Measurements from ENCODE around the gene SECISBP2.

The SECISBP2 gene

DNA sequence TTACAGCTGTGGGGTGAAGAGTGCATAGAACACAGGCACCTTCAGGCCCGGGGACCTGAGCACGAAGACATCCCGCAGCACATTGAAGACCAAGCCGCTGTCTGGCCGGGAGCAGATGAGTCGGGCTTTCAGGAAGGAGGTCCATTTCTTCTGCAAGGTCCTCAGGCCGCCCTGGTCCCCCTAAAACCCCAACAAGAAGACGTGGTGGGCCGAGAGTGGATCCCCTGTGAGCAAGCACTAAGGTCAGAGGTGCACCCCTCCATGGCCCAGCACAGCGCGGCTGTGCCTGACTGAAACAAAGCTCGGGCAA is 70.5 kb downstream of the SECISBP2 start:
- Histone ChIP-seq H3K4me1 (ENCODE audit: insufficient read depth, low read length) (no peaks in the 10 kb centered on the region), H3K9me3 (ENCODE audit: insufficient read depth, low read depth, low read length) (no peaks in the 10 kb centered on the region), H3K36me3 (ENCODE audit: insufficient read depth, low read depth, low read length) (peaks cover 96% of the 10 kb centered on the region), H3K27ac (ENCODE audit: low read length) (no peak overlapping the region), H3K27me3 (ENCODE audit: insufficient read depth, low read length) (no peaks in the 10 kb centered on the region), H3K9ac (ENCODE audit: low read depth, low read length) (no peak overlapping the region), H3K4me3 (ENCODE audit: low read length) (no peak overlapping the region)

DNA sequence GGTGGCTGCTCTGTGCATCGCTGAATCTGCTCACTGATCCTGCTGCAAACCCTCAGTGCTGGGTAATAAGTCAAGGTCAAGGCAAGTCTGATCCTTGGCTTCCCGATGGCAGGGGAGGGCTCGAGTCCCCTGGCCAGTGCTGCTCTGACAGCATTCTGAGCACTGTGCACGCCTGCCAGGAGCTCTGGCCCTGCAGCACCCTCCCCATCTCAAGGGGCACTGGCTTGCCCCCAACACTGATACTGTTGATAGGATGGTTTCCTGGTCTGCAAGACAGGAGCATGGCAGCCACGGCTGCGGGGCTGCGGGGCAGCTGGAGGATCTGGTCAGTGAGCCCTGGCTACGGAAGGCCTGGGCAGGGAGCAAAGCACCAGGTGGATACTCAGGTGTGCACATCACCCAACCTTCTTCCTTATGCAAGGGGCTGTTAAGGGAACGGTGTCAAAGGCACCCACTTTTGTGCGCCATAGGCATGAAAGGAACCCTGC is 71.8 kb downstream of the SECISBP2 start:
- Histone ChIP-seq H3K36me3 (ENCODE audit: insufficient read depth, low read depth, low read length) (peaks cover 96% of the 10 kb centered on the region), H3K9me3 (ENCODE audit: insufficient read depth, low read depth, low read length) (no peaks in the 10 kb centered on the region), H3K27me3 (ENCODE audit: insufficient read depth, low read length) (no peaks in the 10 kb centered on the region), H3K4me3 (ENCODE audit: low read length) (no peak overlapping the region), H3K9ac (ENCODE audit: low read depth, low read length) (no peak overlapping the region), H3K27ac (ENCODE audit: low read length) (no peak overlapping the region), H3K4me1 (ENCODE audit: insufficient read depth, low read length) (no peaks in the 10 kb centered on the region)

DNA sequence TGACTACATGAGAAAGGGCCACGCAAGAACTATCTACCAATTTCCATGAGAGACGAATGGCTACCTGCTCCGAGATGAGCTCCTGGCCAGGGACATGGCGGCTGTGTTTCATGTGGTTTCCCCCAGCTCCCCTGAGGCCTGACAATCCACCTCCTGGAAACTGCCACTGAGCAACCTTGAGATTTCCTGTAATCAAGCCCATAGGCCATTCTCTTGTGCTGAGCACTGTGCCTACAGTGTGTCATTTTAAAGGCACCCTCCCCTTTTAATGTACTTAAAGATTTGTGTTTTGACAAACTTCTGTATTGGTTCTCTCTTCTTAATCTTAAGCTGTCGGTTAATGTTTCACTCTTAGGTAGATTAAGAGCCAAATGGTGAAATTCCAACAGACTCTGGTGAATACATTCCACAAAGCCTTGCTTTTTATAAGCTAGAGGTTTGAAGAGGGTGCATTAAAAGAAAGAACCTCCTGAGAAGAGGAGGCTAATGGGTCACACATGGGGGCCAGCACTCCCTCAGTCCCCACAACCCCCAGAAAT is 72.3 kb downstream of the SECISBP2 start:
- Histone ChIP-seq H3K27me3 (ENCODE audit: insufficient read depth, low read length) (no peaks in the 10 kb centered on the region), H3K36me3 (ENCODE audit: insufficient read depth, low read depth, low read length) (peaks cover 95% of the 10 kb centered on the region), H3K4me1 (ENCODE audit: insufficient read depth, low read length) (no peaks in the 10 kb centered on the region), H3K9me3 (ENCODE audit: insufficient read depth, low read depth, low read length) (no peaks in the 10 kb centered on the region), H3K27ac (ENCODE audit: low read length) (no peak overlapping the region), H3K4me3 (ENCODE audit: low read length) (no peak overlapping the region), H3K9ac (ENCODE audit: low read depth, low read length) (no peak overlapping the region)

DNA sequence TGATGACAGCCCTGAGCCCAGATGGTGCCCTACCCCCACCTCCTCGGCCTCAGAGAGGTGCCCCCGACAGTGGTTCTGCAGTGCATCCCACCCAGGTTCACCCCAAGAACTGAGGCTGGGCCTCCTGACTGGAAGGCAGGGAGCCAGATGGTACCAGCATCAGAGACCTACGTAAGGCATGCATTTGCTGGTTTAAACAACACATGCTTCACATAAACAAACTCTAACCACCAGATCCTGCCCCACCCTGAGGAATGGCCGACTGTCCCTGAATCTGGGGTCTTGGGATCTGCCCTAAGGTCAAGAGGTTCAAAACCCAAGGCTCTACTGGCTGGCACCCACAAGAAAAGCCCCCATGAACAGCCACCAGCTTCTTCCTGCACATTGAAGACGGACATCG is 73.3 kb downstream of the SECISBP2 start:
- H3K27me3 ChIP-seq (ENCODE audit: insufficient read depth, low read length) = no peaks in the 10 kb centered on the region
- no peak overlapping the region for H3K27ac ChIP-seq (ENCODE audit: low read length)
- H3K4me3 ChIP-seq (ENCODE audit: low read length) = no peak overlapping the region
- H3K9me3 ChIP-seq (ENCODE audit: insufficient read depth, low read depth, low read length) = no peaks in the 10 kb centered on the region
- H3K36me3 ChIP-seq (ENCODE audit: insufficient read depth, low read depth, low read length) = peaks cover 95% of the 10 kb centered on the region
- H3K4me1 ChIP-seq (ENCODE audit: insufficient read depth, low read length) = no peaks in the 10 kb centered on the region
- H3K9ac ChIP-seq (ENCODE audit: low read depth, low read length) = no peak overlapping the region

DNA sequence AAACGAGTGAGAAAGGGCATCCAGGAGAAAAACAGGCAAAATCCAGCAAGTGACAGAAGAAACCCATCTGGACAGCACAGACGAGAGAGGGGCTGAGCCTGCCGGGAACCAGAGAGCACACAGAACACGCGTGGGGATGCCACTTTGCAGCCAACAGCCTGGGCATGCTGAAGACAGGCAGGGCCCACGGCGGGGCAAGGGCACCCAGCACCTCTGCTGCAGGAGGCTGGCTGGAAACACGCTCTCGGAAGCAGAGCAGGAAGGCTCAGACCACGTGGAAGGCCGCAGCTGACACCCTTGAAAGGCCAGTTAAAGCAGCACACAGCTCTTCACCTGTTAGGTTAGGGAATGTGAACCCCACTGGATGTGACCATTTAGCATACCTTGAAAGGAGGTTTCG is 76.1 kb downstream of the SECISBP2 start:
- H3K9ac ChIP-seq (ENCODE audit: low read depth, low read length) = no peak overlapping the region
- H3K4me3 ChIP-seq (ENCODE audit: low read length) = no peak overlapping the region
- H3K36me3 ChIP-seq (ENCODE audit: insufficient read depth, low read depth, low read length) = peaks cover 95% of the 10 kb centered on the region
- no peak overlapping the region for H3K27ac ChIP-seq (ENCODE audit: low read length)
- H3K27me3 ChIP-seq (ENCODE audit: insufficient read depth, low read length) = no peaks in the 10 kb centered on the region
- H3K4me1 ChIP-seq (ENCODE audit: insufficient read depth, low read length) = no peaks in the 10 kb centered on the region
- H3K9me3 ChIP-seq (ENCODE audit: insufficient read depth, low read depth, low read length) = no peaks in the 10 kb centered on the region

DNA sequence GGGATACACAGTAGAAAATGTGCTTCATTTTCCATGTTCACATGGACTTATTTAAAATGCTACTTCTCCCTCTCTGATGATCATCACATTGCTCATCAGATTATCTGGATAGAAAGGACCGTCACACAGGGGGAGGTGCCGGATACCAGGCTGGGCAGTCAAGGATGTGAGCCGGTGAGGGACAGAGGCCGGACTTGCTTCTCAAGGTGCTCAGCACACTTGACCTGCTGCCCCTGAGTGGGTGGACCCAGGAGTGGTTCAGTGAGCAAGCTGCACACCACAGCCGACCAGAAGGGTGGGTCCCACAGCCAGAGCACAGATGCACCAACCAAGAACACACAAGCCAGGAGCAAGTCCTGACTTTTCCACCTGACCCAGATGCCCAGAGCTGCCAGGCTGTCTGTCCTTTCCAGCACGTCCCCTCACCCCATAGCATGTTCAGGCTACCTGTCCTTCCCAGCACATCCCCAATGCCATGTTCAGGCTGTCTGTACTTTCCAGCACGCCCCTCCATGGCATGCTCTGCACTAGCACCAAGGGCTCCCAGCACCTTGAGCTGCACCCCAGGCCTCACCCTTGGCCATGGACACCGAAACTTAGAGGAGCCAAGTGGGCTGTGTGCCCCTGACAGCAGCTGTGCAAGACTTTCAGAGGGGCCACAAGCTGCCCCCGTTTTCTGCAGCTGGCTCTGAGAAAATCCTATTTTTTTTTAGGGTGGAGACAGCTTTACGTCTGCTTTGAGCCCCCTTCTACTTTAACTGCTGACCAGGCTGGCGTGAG is 77.8 kb downstream of the SECISBP2 start:
- no peak overlapping the region for H3K27ac ChIP-seq (ENCODE audit: low read length)

DNA sequence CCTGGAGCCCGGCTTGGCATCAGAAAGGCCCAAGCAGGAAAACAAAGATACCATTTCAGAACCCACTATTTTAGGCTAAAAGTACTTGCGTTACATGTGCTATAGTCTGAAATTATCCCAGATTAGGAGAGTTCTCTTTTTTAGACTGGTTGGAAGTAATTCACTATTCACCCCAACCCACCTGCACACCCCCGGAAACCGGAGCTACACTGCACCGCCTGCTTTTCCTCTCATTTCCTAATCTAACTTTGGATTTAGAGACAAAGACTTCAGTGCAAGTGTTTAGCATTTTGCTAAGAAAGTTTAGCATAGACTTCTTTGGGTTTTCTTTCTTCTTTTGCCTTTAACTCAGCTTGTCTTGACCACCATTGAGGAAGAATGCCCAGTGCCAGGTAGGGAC is 79.2 kb downstream of the SECISBP2 start:
- H3K4me1 ChIP-seq (ENCODE audit: insufficient read depth, low read length) = no peaks in the 10 kb centered on the region

More for the DNA sequence above, 77.8 kb downstream of the SECISBP2 start:
- H3K9ac ChIP-seq (ENCODE audit: low read depth, low read length) = no peak overlapping the region
- H3K27me3 ChIP-seq (ENCODE audit: insufficient read depth, low read length) = no peaks in the 10 kb centered on the region
- no peak overlapping the region for H3K4me3 ChIP-seq (ENCODE audit: low read length)
- peaks cover 80% of the 10 kb centered on the region for H3K36me3 ChIP-seq (ENCODE audit: insufficient read depth, low read depth, low read length)
- H3K9me3 ChIP-seq (ENCODE audit: insufficient read depth, low read depth, low read length) = no peaks in the 10 kb centered on the region
- H3K4me1 ChIP-seq (ENCODE audit: insufficient read depth, low read length) = no peaks in the 10 kb centered on the region

DNA sequence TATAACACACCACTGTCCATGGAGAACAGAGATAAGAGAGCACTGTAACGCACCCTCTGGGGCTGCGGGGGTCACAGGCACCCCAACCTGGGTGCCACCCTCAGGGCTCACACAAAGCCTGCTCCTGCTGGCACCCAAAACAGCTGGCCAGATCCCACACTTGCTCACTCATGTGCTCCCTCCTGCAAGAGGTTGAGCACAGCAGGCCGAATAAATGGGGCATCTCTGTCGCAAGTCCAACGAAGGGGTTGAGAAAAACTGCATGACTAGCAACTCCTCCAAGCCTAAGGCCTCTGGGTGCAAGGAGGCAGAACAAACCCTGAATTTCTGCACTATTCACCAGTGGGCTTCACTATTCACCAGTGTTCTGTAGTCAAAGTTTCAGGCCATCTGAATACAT is 80.3 kb downstream of the SECISBP2 start:
- Histone ChIP-seq H3K36me3 (ENCODE audit: insufficient read depth, low read depth, low read length) (peaks cover 78% of the 10 kb centered on the region), H3K27ac (ENCODE audit: low read length) (no peak overlapping the region), H3K9ac (ENCODE audit: low read depth, low read length) (no peak overlapping the region)

More for the DNA sequence above, 79.2 kb downstream of the SECISBP2 start:
- H3K36me3 ChIP-seq (ENCODE audit: insufficient read depth, low read depth, low read length) = peaks cover 80% of the 10 kb centered on the region
- H3K27ac ChIP-seq (ENCODE audit: low read length) = no peak overlapping the region
- no peaks in the 10 kb centered on the region for H3K27me3 ChIP-seq (ENCODE audit: insufficient read depth, low read length)
- H3K4me3 ChIP-seq (ENCODE audit: low read length) = no peak overlapping the region
- no peak overlapping the region for H3K9ac ChIP-seq (ENCODE audit: low read depth, low read length)
- no peaks in the 10 kb centered on the region for H3K9me3 ChIP-seq (ENCODE audit: insufficient read depth, low read depth, low read length)

DNA sequence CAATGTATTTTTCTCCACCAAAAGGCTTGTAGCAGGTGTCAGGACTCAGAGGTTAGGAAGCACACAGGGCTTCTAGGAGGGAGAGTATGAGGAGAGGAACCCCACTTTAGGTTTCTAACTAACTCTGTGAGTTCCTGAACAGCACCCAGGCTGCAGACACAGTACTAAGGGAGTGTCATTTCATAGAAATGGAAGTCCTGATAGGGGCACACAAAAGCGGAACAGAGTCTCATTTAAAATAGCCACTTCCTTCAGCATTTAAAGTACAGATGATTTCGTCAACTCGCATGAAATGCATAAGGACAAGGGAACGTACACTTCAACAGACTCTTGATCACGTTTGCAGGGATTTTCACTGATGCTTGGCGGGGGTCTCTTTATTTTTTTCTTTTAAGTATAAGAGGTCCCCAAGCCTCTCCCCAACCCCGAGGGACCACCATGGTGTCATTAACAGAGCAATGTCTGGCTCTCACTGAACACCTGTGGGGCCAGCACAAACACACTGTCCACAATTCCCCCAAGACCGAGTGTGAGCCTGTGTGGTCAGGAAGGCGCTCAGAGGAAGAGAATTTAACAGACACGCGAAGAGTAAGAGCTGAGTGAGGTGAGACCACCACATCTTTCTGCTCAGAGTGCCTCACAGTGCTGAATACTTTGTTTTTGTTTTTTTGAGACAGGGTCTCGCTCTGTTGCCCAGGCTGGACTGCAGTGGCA is 82.3 kb downstream of the SECISBP2 start:
- no peak overlapping the region for H3K4me3 ChIP-seq (ENCODE audit: low read length)
- peaks cover 62% of the 10 kb centered on the region for H3K36me3 ChIP-seq (ENCODE audit: insufficient read depth, low read depth, low read length)
- H3K27ac ChIP-seq (ENCODE audit: low read length) = no peak overlapping the region
- H3K4me1 ChIP-seq (ENCODE audit: insufficient read depth, low read length) = no peaks in the 10 kb centered on the region
- H3K27me3 ChIP-seq (ENCODE audit: insufficient read depth, low read length) = no peaks in the 10 kb centered on the region
- H3K9ac ChIP-seq (ENCODE audit: low read depth, low read length) = no peak overlapping the region
- H3K9me3 ChIP-seq (ENCODE audit: insufficient read depth, low read depth, low read length) = no peaks in the 10 kb centered on the region

More for the DNA sequence above, 80.3 kb downstream of the SECISBP2 start:
- no peaks in the 10 kb centered on the region for H3K4me1 ChIP-seq (ENCODE audit: insufficient read depth, low read length)
- no peak overlapping the region for H3K4me3 ChIP-seq (ENCODE audit: low read length)
- no peaks in the 10 kb centered on the region for H3K9me3 ChIP-seq (ENCODE audit: insufficient read depth, low read depth, low read length)
- no peaks in the 10 kb centered on the region for H3K27me3 ChIP-seq (ENCODE audit: insufficient read depth, low read length)

DNA sequence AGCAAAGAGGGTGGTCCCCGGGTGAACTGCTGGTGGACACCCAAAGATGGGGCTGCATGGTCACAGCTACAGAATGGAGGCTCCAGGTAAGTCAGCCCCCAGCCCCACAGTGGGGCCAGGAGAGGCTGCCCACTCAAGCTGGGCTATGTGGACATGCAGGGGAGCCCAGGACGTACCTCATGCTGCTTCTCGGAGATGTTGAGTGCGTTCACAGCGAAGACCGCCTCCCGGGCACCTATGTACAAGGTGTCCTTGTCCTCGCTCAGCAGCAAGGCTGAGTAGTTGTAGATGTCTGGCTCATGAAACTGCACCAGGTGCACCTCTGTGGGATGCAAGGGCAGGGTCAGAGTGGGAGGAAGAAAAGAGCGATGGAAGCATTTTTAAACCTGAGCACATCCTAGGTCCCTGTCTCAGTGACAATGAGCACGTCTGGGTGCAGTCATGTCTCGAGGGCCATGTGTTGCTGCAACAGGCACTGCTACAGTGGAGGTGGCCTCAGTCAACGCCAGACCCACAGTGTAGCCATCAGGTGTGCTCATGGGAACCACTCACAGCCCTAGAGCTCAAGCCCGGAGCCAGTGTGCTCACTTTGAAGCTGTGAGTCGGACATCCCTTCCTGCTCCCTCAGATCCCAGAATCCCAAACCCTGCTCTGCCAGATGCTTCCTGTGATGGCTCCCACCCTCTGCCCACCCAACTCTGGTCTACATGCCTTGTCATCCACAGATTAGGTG is 84.6 kb downstream of the SECISBP2 start:
- no peak overlapping the region for H3K4me3 ChIP-seq (ENCODE audit: low read length)
- H3K9me3 ChIP-seq (ENCODE audit: insufficient read depth, low read depth, low read length) = no peaks in the 10 kb centered on the region
- H3K9ac ChIP-seq (ENCODE audit: low read depth, low read length) = no peak overlapping the region
- H3K27me3 ChIP-seq (ENCODE audit: insufficient read depth, low read length) = no peaks in the 10 kb centered on the region
- H3K36me3 ChIP-seq (ENCODE audit: insufficient read depth, low read depth, low read length) = peaks cover 40% of the 10 kb centered on the region
- H3K27ac ChIP-seq (ENCODE audit: low read length) = no peak overlapping the region
- no peaks in the 10 kb centered on the region for H3K4me1 ChIP-seq (ENCODE audit: insufficient read depth, low read length)

DNA sequence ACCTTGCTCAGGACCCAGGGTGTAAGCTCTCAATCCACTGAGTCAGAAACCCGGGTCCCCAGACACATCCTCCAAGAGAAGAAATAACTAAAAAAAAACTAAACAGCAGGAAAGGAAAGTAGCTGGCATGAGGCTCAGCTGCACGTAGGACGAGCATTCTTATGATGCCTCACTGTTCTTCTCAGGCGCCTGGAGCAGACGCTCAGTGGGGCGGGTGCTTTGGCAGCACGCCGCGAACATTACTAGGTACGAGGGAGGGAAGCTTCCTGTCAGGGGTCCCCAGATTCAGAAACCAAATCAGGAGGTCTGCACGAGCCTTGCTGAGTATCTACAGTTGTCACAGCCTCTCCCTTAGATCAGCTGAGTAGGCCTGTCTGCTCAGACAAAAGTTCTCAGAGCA is 85.8 kb downstream of the SECISBP2 start:
- H3K9me3 ChIP-seq (ENCODE audit: insufficient read depth, low read depth, low read length) = no peaks in the 10 kb centered on the region

More for the DNA sequence above, 85.8 kb downstream of the SECISBP2 start:
- Histone ChIP-seq H3K27ac (ENCODE audit: low read length) (no peak overlapping the region), H3K27me3 (ENCODE audit: insufficient read depth, low read length) (no peaks in the 10 kb centered on the region), H3K4me3 (ENCODE audit: low read length) (no peak overlapping the region), H3K36me3 (ENCODE audit: insufficient read depth, low read depth, low read length) (peaks cover 29% of the 10 kb centered on the region), H3K9ac (ENCODE audit: low read depth, low read length) (no peak overlapping the region), H3K4me1 (ENCODE audit: insufficient read depth, low read length) (no peaks in the 10 kb centered on the region)

Measured in iPS-20b (cell line).